Adrenal gland (tissue), 5 donors: ENCODE data around the gene SUSD1.

Experiments used
- POLR2A ChIP-seq, 2 donors: fragments of 450-650 bp; IDR thresholded peaks; one replicate each; pipeline ENCODE4 v1.6.1; 2017; ENCODE audit warnings: antibody characterized with exemption in 2 of 2, mild to moderate bottlenecking in 2 of 2, moderate library complexity in 1 of 2
- TF ChIP-seq, protein P1 (sequence below), 6 experiments: fragments of 450-650 bp in 4 of 6; fragments of 200-600 bp in 2 of 6; sonication (generic) in 1 of 6; IDR thresholded peaks; 1 replicate in 5 of 6; 2 replicates in 1 of 6; pipeline versions ENCODE4 v1.5.1 to v1.8.0; 2016 to 2021; ENCODE audit warnings: antibody characterized with exemption in 6 of 6, mild to moderate bottlenecking in 2 of 6, moderate library complexity in 1 of 6
- donor health status: DM: no; HTN: no; CAD: no.

DNA sequence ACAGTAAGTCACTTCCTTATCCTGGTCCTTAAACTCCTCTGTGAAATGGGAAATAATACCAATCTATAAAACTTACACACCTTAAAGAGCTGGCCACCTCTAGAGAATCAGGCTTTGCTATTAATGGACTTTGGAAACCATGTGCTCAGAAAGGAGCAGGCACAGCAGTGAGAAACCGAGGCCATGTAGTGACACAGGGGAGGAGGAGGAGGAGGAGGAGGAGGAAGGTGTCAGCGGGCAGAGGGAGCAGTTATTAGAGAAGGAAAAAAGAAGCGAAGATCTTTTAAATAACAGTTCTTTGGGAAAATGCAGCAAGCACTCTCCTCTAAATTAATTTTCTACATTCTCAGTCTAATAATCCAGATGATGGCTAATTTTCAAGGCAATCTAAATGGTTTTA, 38.0 kb downstream of the SUSD1 start:
- TF ChIP-seq, protein P1, sequence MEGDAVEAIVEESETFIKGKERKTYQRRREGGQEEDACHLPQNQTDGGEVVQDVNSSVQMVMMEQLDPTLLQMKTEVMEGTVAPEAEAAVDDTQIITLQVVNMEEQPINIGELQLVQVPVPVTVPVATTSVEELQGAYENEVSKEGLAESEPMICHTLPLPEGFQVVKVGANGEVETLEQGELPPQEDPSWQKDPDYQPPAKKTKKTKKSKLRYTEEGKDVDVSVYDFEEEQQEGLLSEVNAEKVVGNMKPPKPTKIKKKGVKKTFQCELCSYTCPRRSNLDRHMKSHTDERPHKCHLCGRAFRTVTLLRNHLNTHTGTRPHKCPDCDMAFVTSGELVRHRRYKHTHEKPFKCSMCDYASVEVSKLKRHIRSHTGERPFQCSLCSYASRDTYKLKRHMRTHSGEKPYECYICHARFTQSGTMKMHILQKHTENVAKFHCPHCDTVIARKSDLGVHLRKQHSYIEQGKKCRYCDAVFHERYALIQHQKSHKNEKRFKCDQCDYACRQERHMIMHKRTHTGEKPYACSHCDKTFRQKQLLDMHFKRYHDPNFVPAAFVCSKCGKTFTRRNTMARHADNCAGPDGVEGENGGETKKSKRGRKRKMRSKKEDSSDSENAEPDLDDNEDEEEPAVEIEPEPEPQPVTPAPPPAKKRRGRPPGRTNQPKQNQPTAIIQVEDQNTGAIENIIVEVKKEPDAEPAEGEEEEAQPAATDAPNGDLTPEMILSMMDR (IDR thresholded peaks at IDR 0.05) = no peak
- TF ChIP-seq POLR2A (IDR thresholded peaks at IDR 0.05) = no peak
